GM19351 (cell line): ENCODE data around the gene GPR42.
"Not testable (repeated sequence)": the region's sequence is repeated elsewhere in the genome, so short reads cannot be mapped to it uniquely, and the experiment has no call there.

ENCODE experiments used
- ATAC-seq: cut with Tn5 transposase; IDR thresholded peaks from one replicate; pipeline ENCODE4 v1.9.1; 2021; ENCODE audit warnings: mild to moderate bottlenecking, moderate library complexity; ENCODE audit not compliant: unreplicated experiment

The GPR42 gene

GRCh38 chr19:35392742-35393715 is 22.2 kb downstream of the GPR42 start:
- ATAC-seq: no peak

GRCh38 chr19:35395382-35396199 is 24.7 kb downstream of the GPR42 start:
- ATAC-seq: no peak

GRCh38 chr19:35396240-35396885 is 25.5 kb downstream of the GPR42 start:
- ATAC-seq: no peak

- ATAC-seq: no peak
These were observed 26.2 kb downstream of the GPR42 start for GRCh38 chr19:35397064-35397463.

GRCh38 chr19:35398570-35398969 is 27.7 kb downstream of the GPR42 start:
- ATAC-seq: no peak

GRCh38 chr19:35399231-35399630 is 28.4 kb downstream of the GPR42 start:
- ATAC-seq: no peak

GRCh38 chr19:35399948-35400772 is 29.3 kb downstream of the GPR42 start:
- ATAC-seq: no peak

GRCh38 chr19:35400773-35401100 is 29.9 kb downstream of the GPR42 start:
- no peak for ATAC-seq

GRCh38 chr19:35401416-35401815 is 30.5 kb downstream of the GPR42 start:
- not testable (repeated sequence) for ATAC-seq

GRCh38 chr19:35403116-35403760 is 32.4 kb downstream of the GPR42 start:
- ATAC-seq: no peak

GRCh38 chr19:35404879-35405622 is 34.2 kb downstream of the GPR42 start:
- peak; percentile 86 for ATAC-seq

- no peak for ATAC-seq
These were observed 36.8 kb downstream of the GPR42 start for GRCh38 chr19:35407619-35408018.

- peak; percentile 63 for ATAC-seq
These were observed 37.7 kb downstream of the GPR42 start for GRCh38 chr19:35408284-35409171.

- ATAC-seq: no peak
These were observed 38.3 kb downstream of the GPR42 start for GRCh38 chr19:35409191-35409590.

- ATAC-seq: no peak
These were observed 39.6 kb downstream of the GPR42 start for GRCh38 chr19:35410487-35410886.

GRCh38 chr19:35414442-35414841 is 43.6 kb downstream of the GPR42 start:
- no peak for ATAC-seq

GRCh38 chr19:35416331-35416730 is 45.5 kb downstream of the GPR42 start:
- ATAC-seq: no peak

GRCh38 chr19:35417278-35417677 is 46.4 kb downstream of the GPR42 start:
- ATAC-seq: no peak
